GM10847 (cell line): Measurements from ENCODE around the gene R3HDM1.

Experiments used
- POLR2A ChIP-seq: IDR thresholded peaks from 2 replicates; pipeline ENCODE4 v1.6.1; 2011; ENCODE audit not compliant: insufficient read length; ENCODE audit errors: extremely low read depth

Gene R3HDM1

DNA sequence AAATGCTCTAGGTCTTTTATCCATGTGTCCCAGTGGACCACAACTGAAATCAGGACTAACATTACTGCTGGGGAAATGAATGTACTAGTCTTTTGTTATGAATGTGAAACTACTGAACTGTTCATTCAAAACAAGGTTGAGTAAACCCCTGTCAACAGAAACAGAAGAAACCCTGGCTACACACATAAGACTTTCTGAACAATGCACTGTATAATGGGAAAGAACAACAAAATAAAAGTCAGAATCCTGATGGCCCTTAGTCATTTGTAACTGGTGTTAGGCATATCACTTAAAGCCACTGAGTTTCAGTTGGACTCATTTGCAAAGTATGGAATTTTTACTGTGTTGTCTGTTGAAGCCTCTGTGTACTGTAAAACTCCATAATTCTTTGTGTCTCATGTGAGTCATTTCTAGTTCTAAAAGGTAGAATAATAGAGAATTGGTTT is 133.4 kb downstream of the R3HDM1 start:
- TF ChIP-seq POLR2A = no peak

- no peak for TF ChIP-seq POLR2A
Measured at GRCh38 chr2:135667045-135667444, 135.8 kb downstream of the R3HDM1 start.

DNA sequence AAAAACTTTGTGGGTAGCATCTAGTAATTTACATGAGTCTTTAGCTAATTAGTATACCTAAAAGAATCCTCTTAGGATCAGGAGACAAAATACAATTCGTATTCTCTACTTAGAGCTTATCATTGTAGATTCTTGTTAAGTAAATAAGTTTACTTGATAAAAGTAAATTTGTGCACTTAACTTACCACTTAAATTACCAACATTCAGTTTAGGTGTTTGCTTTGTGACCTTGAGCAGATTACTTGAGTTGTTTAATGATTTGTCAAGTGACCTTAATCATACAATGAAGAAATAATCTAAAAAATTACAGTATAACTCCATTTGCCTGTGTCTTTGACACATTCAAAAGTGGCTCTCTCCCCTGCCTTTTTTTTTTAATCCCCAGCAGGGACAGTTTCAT is 143.2 kb downstream of the R3HDM1 start:
- no peak for TF ChIP-seq POLR2A

DNA sequence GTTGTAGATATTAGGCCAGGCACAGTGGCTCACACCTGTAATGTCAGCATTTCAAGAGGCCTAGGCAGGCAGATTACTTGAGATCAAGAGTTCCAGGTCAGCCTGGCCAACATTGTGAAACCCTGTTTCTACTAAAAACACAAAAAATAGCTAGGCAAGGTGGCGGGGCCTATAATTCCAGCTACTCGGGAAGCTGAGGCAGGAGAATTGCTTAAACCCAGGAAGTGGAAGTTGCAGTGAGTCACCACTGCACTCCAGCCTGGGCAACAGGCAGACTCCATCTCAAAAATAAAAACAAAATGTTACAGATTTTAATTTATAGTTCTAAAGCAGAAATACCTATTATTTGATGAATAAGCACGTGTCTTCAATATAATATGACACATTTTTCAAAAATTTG is 144.7 kb downstream of the R3HDM1 start:
- TF ChIP-seq POLR2A = no peak

- no peak for TF ChIP-seq POLR2A
Measured at GRCh38 chr2:135679125-135679524, 147.8 kb downstream of the R3HDM1 start.

DNA sequence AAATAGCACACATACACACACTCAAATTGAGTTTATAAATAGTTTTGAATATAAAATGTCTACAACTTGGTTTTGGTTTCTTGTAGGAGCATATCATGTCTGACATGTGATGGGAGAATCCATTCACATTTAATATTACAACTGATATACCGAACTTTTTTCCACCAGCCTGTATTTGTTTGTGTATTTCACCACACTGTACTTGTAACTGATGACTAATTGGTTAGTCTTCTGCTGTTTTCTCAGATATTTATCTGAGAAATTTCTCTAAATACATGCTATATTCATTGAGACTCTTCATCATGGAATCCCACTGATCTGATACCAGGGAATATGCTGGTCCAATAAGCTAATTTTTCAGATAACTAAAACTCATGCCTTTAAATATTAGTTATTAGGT is 154.1 kb downstream of the R3HDM1 start:
- no peak for TF ChIP-seq POLR2A

- TF ChIP-seq POLR2A = no peak
Measured at GRCh38 chr2:135688978-135689377, 157.7 kb downstream of the R3HDM1 start.

- no peak for TF ChIP-seq POLR2A
Measured at GRCh38 chr2:135689679-135690078, 158.4 kb downstream of the R3HDM1 start.

GRCh38 chr2:135694711-135695110 is 163.4 kb downstream of the R3HDM1 start:
- no peak for TF ChIP-seq POLR2A

- no peak for TF ChIP-seq POLR2A
Measured at GRCh38 chr2:135698838-135699237, 167.6 kb downstream of the R3HDM1 start.

GRCh38 chr2:135701442-135701841 is 170.2 kb downstream of the R3HDM1 start:
- TF ChIP-seq POLR2A = no peak

DNA sequence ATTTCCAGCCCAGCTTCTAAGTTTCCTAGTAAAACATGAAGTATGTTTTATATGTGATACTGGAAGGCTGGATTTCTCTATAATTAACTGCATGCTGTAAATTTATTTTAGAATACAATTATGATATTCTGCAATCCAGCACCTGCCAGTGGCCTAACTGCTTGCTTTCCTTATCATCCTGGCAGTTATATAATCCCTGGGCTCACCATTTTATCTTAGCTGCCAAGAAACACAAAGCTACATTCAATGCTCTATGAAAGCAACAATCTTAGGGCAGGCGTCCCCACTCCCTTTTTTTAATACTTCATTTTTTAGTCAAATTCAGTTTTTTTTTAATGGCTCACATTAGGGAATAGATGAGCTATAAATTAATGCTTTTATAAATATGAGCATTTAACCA is 172.0 kb downstream of the R3HDM1 start:
- no peak for TF ChIP-seq POLR2A

DNA sequence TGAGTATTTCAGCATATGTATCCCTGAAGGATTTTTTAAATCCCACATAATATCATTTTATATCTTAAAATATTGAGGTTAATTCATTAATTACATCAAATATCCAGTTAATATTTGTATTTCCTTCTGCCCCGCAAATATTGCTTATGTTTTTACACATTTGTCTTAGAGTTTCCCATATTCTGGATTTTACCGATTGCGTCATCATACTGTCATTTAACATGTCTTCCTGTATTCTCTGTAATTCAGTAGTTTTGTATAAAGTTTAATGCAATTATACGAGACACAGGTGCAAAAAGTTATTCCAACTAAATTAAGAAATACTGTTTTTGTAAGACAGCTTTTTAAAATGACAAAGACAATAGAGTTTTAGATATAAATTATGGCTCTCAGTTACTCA is 176.9 kb downstream of the R3HDM1 start:
- TF ChIP-seq POLR2A = no peak

- TF ChIP-seq POLR2A = no peak
Measured at GRCh38 chr2:135709992-135710391, 178.7 kb downstream of the R3HDM1 start.

- TF ChIP-seq POLR2A = no peak
Measured at GRCh38 chr2:135728064-135728743, 196.9 kb downstream of the R3HDM1 start.

DNA sequence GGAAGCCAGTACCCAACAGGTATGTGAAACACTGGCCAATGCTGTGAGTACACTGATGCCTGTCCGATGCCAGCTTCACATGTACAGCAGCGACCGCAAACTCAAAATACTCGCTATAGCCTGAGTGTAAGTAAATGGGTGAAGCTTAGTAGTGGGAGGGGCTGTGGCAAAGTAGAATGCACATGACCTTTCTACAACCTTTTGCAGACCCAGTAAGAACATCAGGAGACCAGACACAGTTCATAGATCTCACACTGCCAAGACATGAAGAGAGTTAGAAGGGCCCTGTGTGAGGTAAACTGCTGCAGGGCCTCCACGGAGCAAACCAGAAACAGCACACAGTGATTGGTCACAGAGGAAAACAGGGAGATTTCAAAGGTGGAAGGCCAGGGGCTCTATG is 201.3 kb downstream of the R3HDM1 start:
- TF ChIP-seq POLR2A = no peak

GRCh38 chr2:135733045-135733444 is 201.8 kb downstream of the R3HDM1 start:
- TF ChIP-seq POLR2A = no peak
